Measurements from ENCODE around the gene YTHDC1. TPM values are rescaled to one million over a fixed set of nuclear protein-coding genes. Genes with fewer than 3 reads are reported as not detected.

YTHDC1 gene
- total and polyA plus RNA-seq, 2 of the 13 experiments (the other 11 are each of a cell fraction or from before 2014, with no cell fraction given) = 37.3 to 56.8 TPM

- TF ChIP-seq ZNF574 (CRISPR knock-in tag; IDR thresholded peaks at IDR 0.05) (no peak), ZBTB10 (CRISPR knock-in tag; IDR thresholded peaks at IDR 0.05; ENCODE audit: borderline replicate concordance) (no peak), STAG1 (CRISPR knock-in tag; IDR thresholded peaks at IDR 0.05) (peak; percentile 84), RAD21 (CRISPR knock-in tag; IDR thresholded peaks at IDR 0.05) (peak; percentile 18; the same call in 1 of the 2 replicates), CREM (IDR thresholded peaks at IDR 0.05) (no peak), CREM (CRISPR knock-in tag; IDR thresholded peaks at IDR 0.05) (no peak)
Observed at GRCh38 chr4:68271851-68272357, 78.0 kb downstream of the YTHDC1 start (continued).

- peaks cover 12% of the 10 kb centered on the region; the same call in 1 of the 2 replicates for H3K4me1 ChIP-seq (ENCODE audit: insufficient read depth, low read length)
- CTCF ChIA-PET (ENCODE audit: low intra/inter-chr PET ratio, low total read pairs) = no interaction called here
- 5% methylated on average over 2 of the region's 2 CpGs for WGBS (ENCODE audit: low lambda C conversion rate)
- no peaks in the 10 kb centered on the region for H3K36me3 ChIP-seq (replicated peaks in 1 of 2; ENCODE audit: control insufficient read depth in 1 of 2, insufficient read depth in 2 of 2, low read length in 2 of 2)
- no TSS peak for BruUV-seq (replicated peaks)
- H3K4me3 ChIP-seq (replicated peaks in 1 of 3; ENCODE audit: insufficient read depth in 1 of 3, low read depth in 2 of 3, low read length in 3 of 3) = no peak overlapping the region
- 0 out of 2 replicates have a peak, but pooled peaks cover 10% of the 10 kb centered on the region for H3K9me3 ChIP-seq (ENCODE audit: low read length)
- ATAC-seq (no peak), DNase-seq (ENCODE audit: low spot score) (peak; percentile 2), FAIRE-seq (no peak)
- H3K4me2 ChIP-seq (ENCODE audit: low read depth, low read length) = no peak overlapping the region
- no peak overlapping the region for H3K9ac ChIP-seq (ENCODE audit: insufficient read depth, low read depth, low read length)
- in situ Hi-C loops (cut with HindIII; ENCODE audit: extremely low pct_ligation_motif_present, low pct_unique_long_range_greater_than_20kb) (no loop called here), intact Hi-C loops (cut with micrococcal nuclease; ENCODE audit: unreplicated experiment) (no loop called here)
- H2AFZ ChIP-seq (ENCODE audit: low read length) = no peak overlapping the region
- POLR2A ChIA-PET = no interaction called here
- no peaks in the 10 kb centered on the region for H3K79me2 ChIP-seq (ENCODE audit: insufficient read depth, low read length)
- no peak overlapping the region for H3K27ac ChIP-seq (ENCODE audit: extremely low read length, insufficient read depth, low read length)
- no peaks in the 10 kb centered on the region for H4K20me1 ChIP-seq (ENCODE audit: insufficient read depth, low read length)
- no peaks in the 10 kb centered on the region; a peak in 1 of 5 replicates for H3K27me3 ChIP-seq (ENCODE audit: control insufficient read depth in 1 of 2, insufficient read depth in 2 of 2, low read length in 2 of 2)
- TF ChIP-seq WIZ (CRISPR knock-in tag; IDR thresholded peaks at IDR 0.05) = no peak
- TF ChIP-seq BATF2 (CRISPR knock-in tag; IDR thresholded peaks at IDR 0.05) = no peak
- no peak for TF ChIP-seq ZFP62 (CRISPR knock-in tag; IDR thresholded peaks at IDR 0.05)
- no peak for TF ChIP-seq HMG20B (CRISPR knock-in tag; conservative IDR thresholded peaks at IDR 0.05)
- no peak for TF ChIP-seq ZBTB37 (CRISPR knock-in tag; IDR thresholded peaks at IDR 0.05)
- no peak for TF ChIP-seq TRIM22 (IDR thresholded peaks at IDR 0.05)
- no peak for TF ChIP-seq ZNF362 (CRISPR knock-in tag; IDR thresholded peaks at IDR 0.05; ENCODE audit: borderline replicate concordance)
Observed at GRCh38 chr4:68267433-68267944, 82.4 kb downstream of the YTHDC1 start.
